ENCODE measurements around the gene PTPN18.

The PTPN18 gene

GRCh38 chr2:130365075-130365474 is 9.2 kb downstream of the PTPN18 start:
- Histone ChIP-seq H3K4me3 (no peak overlapping the region), H3K27me3 (no peaks in the 10 kb centered on the region), H4K20me1 (no peaks in the 10 kb centered on the region), H3K36me3 (peaks cover 0 to 3% (median 0%) of the 10 kb centered on the region in 11 experiments; a peak in 1 of 22 replicates), H3K27ac (no peak overlapping the region), H3K4me1 (peaks cover 5 to 27% (median 10%) of the 10 kb centered on the region in 10 experiments), H3K4me2 (no peak overlapping the region), H3K9me3 (replicated peaks in 1 of 11) (peaks cover 0 to 11% (median 0%) of the 10 kb centered on the region in 11 experiments; a peak in 7 of 22 replicates), H3K9ac (no peak overlapping the region)
- no peak for TF ChIP-seq Cebpa-rat (IDR thresholded peaks at IDR 0.05)

- H3K27me3 ChIP-seq = no peaks in the 10 kb centered on the region
- peaks cover 14 to 35% (median 19%) of the 10 kb centered on the region in 10 experiments for H3K4me1 ChIP-seq
- peaks cover 0 to 11% (median 0%) of the 10 kb centered on the region in 11 experiments; a peak in 7 of 22 replicates for H3K9me3 ChIP-seq (replicated peaks in 1 of 11)
- no peak overlapping the region for H3K4me2 ChIP-seq
- no peaks in the 10 kb centered on the region for H4K20me1 ChIP-seq
- H3K36me3 ChIP-seq = peaks cover 0 to 5% (median 0%) of the 10 kb centered on the region in 11 experiments; a peak in 2 of 22 replicates
- no peak overlapping the region for H3K27ac ChIP-seq
- TF ChIP-seq Cebpa-rat (IDR thresholded peaks at IDR 0.05) = no peak
- H3K9ac ChIP-seq = no peak overlapping the region
- no peak overlapping the region for H3K4me3 ChIP-seq
Observed at GRCh38 chr2:130365963-130366362, 10.1 kb downstream of the PTPN18 start.

GRCh38 chr2:130366720-130367119 is 10.9 kb downstream of the PTPN18 start:
- Histone ChIP-seq H3K9me3 (replicated peaks in 1 of 11) (peaks cover 0 to 11% (median 0%) of the 10 kb centered on the region in 11 experiments; a peak in 7 of 22 replicates), H3K36me3 (peaks cover 0 to 5% (median 0%) of the 10 kb centered on the region in 11 experiments; a peak in 2 of 22 replicates), H3K4me3 (no peak overlapping the region), H3K4me1 (peaks cover 21 to 43% (median 27%) of the 10 kb centered on the region in 10 experiments), H3K27ac (no peak overlapping the region), H4K20me1 (no peaks in the 10 kb centered on the region), H3K4me2 (no peak overlapping the region), H3K27me3 (no peaks in the 10 kb centered on the region), H3K9ac (no peak overlapping the region)
- no peak for TF ChIP-seq Cebpa-rat (IDR thresholded peaks at IDR 0.05)

- Histone ChIP-seq H3K27me3 (no peaks in the 10 kb centered on the region), H3K4me2 (peak overlapping the region in 5 of 11 experiments; percentile 7 to 99 (median 82); a peak in 6 of 22 replicates), H3K27ac (no peak overlapping the region), H3K9ac (no peak overlapping the region), H3K4me3 (no peak overlapping the region), H4K20me1 (peaks cover 0 to 9% (median 0%) of the 10 kb centered on the region in 11 experiments; a peak in 2 of 22 replicates), H3K4me1 (peaks cover 32 to 45% (median 40%) of the 10 kb centered on the region in 10 experiments), H3K9me3 (replicated peaks in 1 of 11) (peaks cover 0 to 8% (median 0%) of the 10 kb centered on the region in 11 experiments; a peak in 5 of 22 replicates), H3K36me3 (peaks cover 0 to 7% (median 0%) of the 10 kb centered on the region in 11 experiments; a peak in 6 of 22 replicates)
- no peak for TF ChIP-seq Cebpa-rat (IDR thresholded peaks at IDR 0.05)
Observed at GRCh38 chr2:130368786-130369185, 12.9 kb downstream of the PTPN18 start.

GRCh38 chr2:130369311-130369964 is 13.6 kb downstream of the PTPN18 start:
- peaks cover 32 to 49% (median 45%) of the 10 kb centered on the region in 10 experiments for H3K4me1 ChIP-seq
- TF ChIP-seq Cebpa-rat (IDR thresholded peaks at IDR 0.05) = no peak
- H3K9me3 ChIP-seq (replicated peaks in 1 of 11) = peaks cover 0 to 8% (median 0%) of the 10 kb centered on the region in 11 experiments; a peak in 2 of 22 replicates
- H4K20me1 ChIP-seq = peaks cover 0 to 15% (median 2%) of the 10 kb centered on the region in 11 experiments; a peak in 6 of 22 replicates
- H3K4me2 ChIP-seq = peak overlapping the region; percentile 81 to 99 (median 94); a peak in 15 of 22 replicates
- H3K36me3 ChIP-seq = peaks cover 0 to 14% (median 2%) of the 10 kb centered on the region in 11 experiments; a peak in 12 of 22 replicates
- no peak overlapping the region for H3K27ac ChIP-seq
- H3K27me3 ChIP-seq = no peaks in the 10 kb centered on the region
- no peak overlapping the region for H3K4me3 ChIP-seq
- no peak overlapping the region for H3K9ac ChIP-seq

GRCh38 chr2:130369965-130370341 is 14.1 kb downstream of the PTPN18 start:
- Histone ChIP-seq H3K27ac (no peak overlapping the region), H3K9ac (no peak overlapping the region), H3K4me1 (peaks cover 37 to 54% (median 50%) of the 10 kb centered on the region in 10 experiments), H3K9me3 (replicated peaks in 1 of 11) (peaks cover 0 to 8% (median 0%) of the 10 kb centered on the region in 11 experiments; a peak in 2 of 22 replicates), H3K27me3 (no peaks in the 10 kb centered on the region), H3K36me3 (peaks cover 1 to 19% (median 7%) of the 10 kb centered on the region in 11 experiments; a peak in 16 of 22 replicates), H4K20me1 (peaks cover 0 to 20% (median 7%) of the 10 kb centered on the region in 11 experiments; a peak in 9 of 22 replicates), H3K4me3 (no peak overlapping the region), H3K4me2 (peak overlapping the region; percentile 81 to 99 (median 94); a peak in 21 of 22 replicates)
- TF ChIP-seq Cebpa-rat (IDR thresholded peaks at IDR 0.05) = no peak

- TF ChIP-seq Cebpa-rat (IDR thresholded peaks at IDR 0.05) = no peak
- Histone ChIP-seq H3K36me3 (peaks cover 7 to 24% (median 12%) of the 10 kb centered on the region in 11 experiments; a peak in 18 of 22 replicates), H3K4me3 (peak overlapping the region in 1 of 10 experiments; percentile 84; a peak in 2 of 20 replicates), H3K9ac (peak overlapping the region in 4 of 11 experiments; percentile 86 to 88 (median 88); a peak in 3 of 22 replicates), H3K27ac (peak overlapping the region in 4 of 11 experiments; percentile 88 to 91 (median 90); a peak in 7 of 22 replicates), H4K20me1 (peaks cover 0 to 25% (median 8%) of the 10 kb centered on the region in 11 experiments; a peak in 12 of 22 replicates), H3K4me2 (peak overlapping the region; percentile 81 to 99 (median 94)), H3K4me1 (peaks cover 43 to 60% (median 55%) of the 10 kb centered on the region in 10 experiments), H3K9me3 (replicated peaks in 1 of 11) (peaks cover 0 to 8% (median 0%) of the 10 kb centered on the region in 11 experiments; a peak in 2 of 22 replicates), H3K27me3 (no peaks in the 10 kb centered on the region)
Observed at GRCh38 chr2:130370490-130370889, 14.6 kb downstream of the PTPN18 start.

GRCh38 chr2:130371723-130372054 is 15.8 kb downstream of the PTPN18 start:
- H3K4me2 ChIP-seq = peak overlapping the region; percentile 81 to 99 (median 94)
- peaks cover 13 to 31% (median 19%) of the 10 kb centered on the region in 11 experiments; a peak in 18 of 22 replicates for H3K36me3 ChIP-seq
- peaks cover 55 to 72% (median 67%) of the 10 kb centered on the region in 10 experiments for H3K4me1 ChIP-seq

More at GRCh38 chr2:130371723-130372054, 15.8 kb downstream of the PTPN18 start:
- H3K27ac ChIP-seq = peak overlapping the region; percentile 77 to 93 (median 88)
- H3K9me3 ChIP-seq (replicated peaks in 1 of 11) = peaks cover 0 to 8% (median 0%) of the 10 kb centered on the region in 11 experiments; a peak in 2 of 22 replicates
- H4K20me1 ChIP-seq = peaks cover 0 to 37% (median 18%) of the 10 kb centered on the region in 11 experiments; a peak in 13 of 22 replicates
- TF ChIP-seq Cebpa-rat (IDR thresholded peaks at IDR 0.05) = no peak
- H3K9ac ChIP-seq = peak overlapping the region; percentile 82 to 92 (median 88)
- H3K27me3 ChIP-seq = no peaks in the 10 kb centered on the region
- H3K4me3 ChIP-seq = peak overlapping the region; percentile 71 to 89 (median 82)

Data from BLaER1 treated with 17β-estradiol and CSF1 and Interleukin-3, amounts not matched to agents 10 nM and 100 nM (cell line).